Thyroid gland (tissue), 4 donors: Measurements from ENCODE around the gene DERL3.

Experiments
- CTCF ChIP-seq, 6 experiments: fragments of 200-600 bp in 3 of 6; fragments of 450-650 bp in 3 of 6; sonication (generic) in 3 of 6; IDR thresholded peaks; one replicate each; pipeline ENCODE4 v1.5.1; 2016 to 2019; ENCODE audit warnings: antibody characterized with exemption in 6 of 6, mild to moderate bottlenecking in 2 of 6, inconsistent platforms in 1 of 6, moderate library complexity in 1 of 6
- POLR2A ChIP-seq, 2 donors: fragments of 450-650 bp; IDR thresholded peaks; one replicate each; pipeline ENCODE4 v1.6.1; 2017; ENCODE audit warnings: antibody characterized with exemption in 2 of 2, mild to moderate bottlenecking in 2 of 2, moderate library complexity in 1 of 2

- no peak for TF ChIP-seq CTCF (IDR thresholded peaks at IDR 0.05)
- TF ChIP-seq POLR2A (IDR thresholded peaks at IDR 0.05), result no peak
Measured at GRCh38 chr22:23806837-23807236, 32.0 kb downstream of the DERL3 start.
